ENCODE data around the gene VWA5A.
"Not testable (repeated sequence)": the region's sequence is repeated elsewhere in the genome, so short reads cannot be mapped to it uniquely, and the experiment has no call there.

VWA5A gene

DNA sequence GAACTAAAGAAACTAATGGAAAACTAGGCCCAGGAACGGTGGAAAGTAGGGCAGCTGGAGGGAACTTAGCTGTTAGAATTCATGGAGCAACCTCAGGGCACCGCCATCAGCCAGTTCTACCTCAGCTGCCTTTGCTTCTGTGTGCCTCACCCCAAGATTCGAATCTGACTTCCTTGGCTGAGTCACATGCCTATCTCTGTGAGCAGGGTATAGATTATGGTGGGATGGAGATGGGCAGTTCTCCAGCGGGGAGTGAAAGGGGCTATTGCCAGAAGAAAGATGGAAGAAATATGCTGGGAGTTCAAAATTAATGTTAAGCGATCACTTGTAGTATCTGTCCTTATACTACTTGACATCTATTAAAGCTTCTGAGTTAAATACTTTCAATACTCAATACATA lies 18.9 kb upstream of the VWA5A start:
- no peak for DNase-seq

DNA sequence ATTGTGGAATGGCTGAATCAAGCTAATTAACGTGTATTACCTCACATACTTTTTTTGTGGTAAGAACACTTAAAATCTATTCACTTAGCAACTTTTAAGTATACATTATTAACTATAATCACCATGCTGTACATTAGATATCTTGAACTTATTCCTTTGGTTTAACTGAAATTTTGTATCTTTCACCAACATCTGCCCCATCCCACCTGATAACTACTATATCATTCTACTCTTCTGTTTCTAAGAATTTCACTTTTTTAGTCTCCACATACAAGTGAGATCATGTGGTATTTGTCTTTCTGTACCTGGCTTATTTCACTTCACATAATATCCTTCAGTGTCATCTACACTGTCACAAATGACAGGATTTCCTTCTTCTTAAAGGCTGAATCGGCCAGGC lies 17.1 kb upstream of the VWA5A start:
- DNase-seq, result no peak

DNA sequence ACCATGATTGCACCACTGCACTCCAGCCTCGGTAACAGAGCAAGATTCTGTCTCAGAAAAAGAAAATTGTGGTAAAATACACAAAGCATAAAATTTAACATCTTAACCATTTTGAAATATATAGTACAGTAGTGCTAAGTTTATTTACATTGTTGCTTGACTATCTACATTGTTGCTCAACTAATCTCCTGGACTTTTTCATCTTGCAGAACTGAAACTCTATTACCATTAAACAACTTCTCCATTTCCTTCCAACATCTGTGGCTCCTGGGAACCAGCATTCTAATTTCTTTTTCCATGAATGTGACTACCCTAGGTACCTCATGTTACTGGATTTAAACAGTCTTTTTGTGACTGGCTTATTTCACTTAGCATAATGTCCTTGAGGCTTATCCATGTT lies 13.5 kb upstream of the VWA5A start:
- DNase-seq, result no peak

DNA sequence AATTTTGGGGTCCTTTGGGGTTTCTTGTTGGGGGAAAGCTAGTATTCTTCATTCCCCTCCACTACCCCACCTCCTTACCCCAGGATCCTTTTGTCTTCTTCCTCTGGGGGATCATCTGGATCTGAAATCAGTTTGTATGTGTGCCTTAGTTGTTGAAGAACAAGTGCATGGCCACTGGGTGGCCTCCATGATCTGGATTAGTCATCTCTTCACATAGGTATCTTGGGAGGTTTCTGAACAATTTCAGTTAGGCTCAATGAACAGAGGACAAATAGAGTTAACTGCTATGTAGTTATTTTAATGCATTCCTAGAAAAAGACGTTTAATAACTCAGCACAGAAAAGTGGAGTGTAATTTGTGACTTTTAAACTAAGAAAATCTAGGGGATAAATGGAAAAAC lies 7.1 kb upstream of the VWA5A start:
- no peak for DNase-seq

DNA sequence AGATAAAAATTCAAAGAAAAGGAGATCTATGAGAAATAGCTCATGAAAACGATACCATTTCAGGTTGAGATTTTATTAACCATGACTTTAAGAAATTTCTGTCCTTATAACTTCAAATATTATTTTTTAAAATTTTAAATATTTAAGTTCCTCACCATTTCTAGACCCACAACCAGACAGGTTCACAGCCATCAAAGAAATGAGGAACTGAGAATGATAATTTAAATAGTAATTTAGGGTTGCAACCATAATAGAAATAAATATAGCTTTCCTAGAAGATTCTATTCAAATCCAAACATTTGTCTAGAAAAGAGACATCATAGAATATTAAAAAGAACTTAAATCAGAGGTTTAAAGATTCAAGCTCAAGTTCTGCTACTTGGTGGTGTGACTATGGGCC lies 5.9 kb upstream of the VWA5A start:
- no peak for DNase-seq

DNA sequence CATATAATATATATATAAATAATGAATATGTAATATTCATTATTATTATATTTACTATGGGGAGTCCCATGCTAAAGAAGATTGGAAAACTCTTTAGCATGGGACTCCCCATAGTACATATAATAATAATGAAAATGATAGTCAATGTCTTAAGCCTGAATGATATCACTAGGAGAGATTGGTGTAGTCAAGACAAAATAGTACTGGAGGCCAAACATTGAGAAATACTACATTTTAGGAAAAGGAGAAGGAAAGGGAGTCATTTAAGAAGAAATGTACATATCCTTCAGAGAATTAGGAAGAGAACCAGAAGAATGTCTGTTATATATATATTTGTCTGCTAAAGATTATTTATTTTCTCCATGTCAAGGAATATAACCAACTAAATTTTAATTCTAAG lies 5.0 kb upstream of the VWA5A start:
- DNase-seq, result no peak

DNA sequence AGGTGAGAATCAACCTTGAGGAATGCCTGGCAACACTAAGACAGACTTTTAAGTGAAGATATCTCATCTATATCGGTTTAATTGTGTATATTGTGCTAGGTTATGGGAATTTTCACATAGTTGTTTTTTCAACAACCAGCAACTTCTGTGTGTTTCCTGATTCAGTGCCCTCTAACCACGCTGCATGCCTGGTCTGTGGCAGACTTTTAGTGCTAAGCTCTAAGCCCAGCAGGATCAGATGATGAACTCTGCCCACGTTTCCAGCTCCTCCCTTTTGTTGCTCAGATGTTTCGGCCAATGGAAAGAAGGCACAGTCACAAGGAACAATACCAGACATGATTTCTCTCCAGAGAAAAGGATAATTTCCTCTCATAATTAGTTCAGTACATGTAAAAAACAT lies 1.4 kb upstream of the VWA5A start:
- DNase-seq, result no peak

DNA sequence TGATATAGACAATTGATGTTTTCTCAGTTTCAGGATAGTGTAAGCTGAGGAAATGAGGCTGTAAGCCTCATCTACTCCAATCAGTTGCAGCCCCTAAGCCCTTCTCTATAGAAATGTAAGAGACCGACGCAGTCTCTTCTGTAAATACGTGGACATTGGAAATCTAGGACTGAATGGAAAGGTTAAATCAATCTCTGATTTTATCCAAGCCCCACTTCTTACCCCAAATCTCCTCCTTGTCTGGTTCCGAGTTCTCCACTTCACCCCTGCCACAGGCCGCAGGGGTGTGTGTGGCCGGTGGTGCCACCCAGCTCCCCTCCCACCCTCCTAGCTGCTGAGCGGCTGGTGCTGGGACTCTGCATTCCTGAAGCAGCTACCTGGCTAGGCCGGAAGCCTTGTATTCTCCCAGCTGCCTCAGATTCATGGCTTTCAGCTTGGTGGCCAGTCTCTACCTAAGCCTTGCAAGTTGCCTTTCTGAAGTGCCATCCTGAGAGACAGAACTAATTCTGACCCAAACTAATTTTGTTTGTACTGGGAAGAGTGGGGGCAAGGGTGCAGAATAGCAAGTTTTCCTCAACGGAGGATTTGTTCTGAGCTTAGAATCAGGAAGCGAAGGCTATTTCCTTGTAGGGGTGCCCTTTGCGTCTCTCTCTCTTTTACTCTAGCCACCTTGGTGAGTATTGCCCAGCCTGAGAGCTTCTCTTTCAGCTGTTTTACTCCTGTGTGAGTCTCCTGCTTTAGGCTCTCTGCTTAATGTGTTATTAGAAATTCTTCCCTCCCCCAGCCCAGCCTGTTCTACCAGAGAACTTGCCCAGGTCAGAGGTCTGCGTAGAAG lies 749 bp downstream of the VWA5A start:
- no peak for DNase-seq

DNA sequence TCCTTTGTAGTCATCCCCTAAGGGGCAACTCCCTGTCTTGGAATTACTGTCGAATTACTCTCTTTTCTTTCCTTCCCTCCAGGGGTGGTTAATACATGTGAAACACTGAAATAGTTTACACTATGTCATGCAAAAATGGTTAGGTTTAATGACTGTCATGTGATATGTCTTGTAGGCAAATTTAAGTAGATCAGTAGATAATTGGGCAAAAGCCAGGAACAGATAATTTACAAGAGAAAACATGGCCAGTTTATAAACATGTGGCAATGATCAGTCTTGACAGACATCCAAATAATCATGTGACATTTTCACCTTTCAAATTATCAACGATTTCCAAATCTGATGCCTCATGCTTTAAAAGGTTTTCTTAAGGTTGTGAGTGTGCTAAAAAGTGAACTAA lies 3.9 kb downstream of the VWA5A start:
- DNase-seq, result no peak

DNA sequence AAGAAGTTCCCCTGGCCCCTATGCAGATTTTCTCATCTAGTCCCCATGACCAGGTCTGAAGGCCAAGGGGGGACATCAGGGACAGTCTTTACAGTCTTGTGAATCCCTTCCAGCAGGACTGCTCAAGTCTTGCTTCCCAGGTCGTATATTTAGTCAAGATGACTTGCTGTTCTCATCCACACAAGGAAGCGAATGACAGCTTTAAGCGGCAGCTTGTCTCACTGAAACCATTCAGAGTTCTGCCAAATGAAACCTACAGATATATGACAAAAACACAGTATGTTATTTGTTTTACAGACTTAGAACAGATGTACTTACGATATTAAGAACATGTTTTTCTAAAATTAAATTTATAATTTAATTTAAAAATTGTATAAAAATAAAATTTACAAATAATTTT lies 5.6 kb downstream of the VWA5A start:
- DNase-seq, result no peak

DNA sequence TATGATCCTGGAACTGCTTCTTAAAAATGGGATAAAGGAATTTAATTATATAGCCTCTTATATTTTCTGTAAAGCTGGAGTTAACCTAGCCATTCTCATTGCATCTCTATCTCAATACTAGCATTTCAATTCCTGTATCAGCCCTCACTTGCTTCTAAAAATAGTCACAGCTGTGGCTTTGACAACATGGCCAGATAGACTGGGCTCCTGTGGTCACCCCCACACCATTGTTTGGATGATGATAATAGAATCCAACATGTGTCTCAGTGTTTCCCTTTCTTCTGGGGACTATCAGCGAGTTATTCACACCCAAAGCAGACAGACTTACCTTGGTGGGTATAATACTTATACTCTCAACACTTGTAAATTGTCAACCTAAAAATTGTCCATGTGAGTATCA lies 6.9 kb downstream of the VWA5A start:
- DNase-seq, result no peak

DNA sequence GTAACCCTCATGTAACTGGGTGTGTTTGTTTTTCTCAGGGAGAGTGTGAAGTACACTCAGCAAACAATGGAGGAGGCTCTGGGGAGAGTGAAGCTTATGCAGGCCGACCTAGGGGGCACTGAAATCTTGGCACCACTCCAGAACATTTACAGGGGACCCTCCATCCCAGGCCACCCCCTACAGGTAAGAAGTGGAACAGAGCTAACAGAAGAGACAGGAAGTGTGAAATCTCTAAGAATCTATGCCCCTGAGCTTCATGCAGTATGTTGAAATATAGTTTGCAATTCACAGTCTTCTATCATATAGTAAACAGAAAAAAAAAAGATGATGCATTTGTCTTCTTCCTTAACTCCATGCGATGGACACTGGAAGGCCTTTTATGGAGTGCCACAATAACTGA lies 8.4 kb downstream of the VWA5A start:
- DNase-seq, result no peak

DNA sequence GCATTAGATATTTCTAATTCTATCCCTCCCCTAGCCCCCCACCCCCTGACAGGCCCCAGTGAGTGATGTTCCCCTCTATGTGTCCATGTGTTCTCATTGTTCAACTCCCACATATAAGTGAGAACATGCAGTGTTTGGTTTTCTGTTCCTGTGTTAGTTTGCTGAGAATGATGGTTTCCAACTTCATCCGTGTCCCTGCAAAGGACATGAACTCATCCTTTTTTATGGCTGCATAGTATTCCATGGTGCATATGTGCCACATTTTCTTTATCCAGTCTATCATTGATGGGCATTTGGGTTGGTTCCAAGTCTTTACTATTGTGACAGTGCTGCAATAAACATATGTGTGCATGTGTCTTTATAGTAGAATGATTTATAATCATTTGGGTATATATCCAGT lies 11.9 kb downstream of the VWA5A start:
- not testable (repeated sequence) for DNase-seq

DNA sequence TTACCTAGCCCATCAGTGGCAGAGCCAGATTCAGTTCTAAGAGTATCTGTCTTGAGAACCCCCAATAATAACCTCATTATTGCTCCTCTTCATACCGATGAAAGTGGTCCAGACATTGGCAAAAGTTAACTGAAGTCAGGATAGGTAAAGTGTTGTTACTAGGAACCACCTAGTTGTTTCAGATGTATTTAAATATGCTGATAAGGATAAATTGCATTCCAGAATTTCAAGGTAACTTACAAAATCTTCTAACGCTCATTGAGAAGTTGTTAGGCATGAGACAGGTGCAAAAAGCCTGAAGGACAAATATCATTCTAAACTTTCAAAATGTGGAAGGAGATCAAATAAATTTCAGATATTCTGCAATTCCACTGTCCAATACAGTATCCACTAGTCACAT lies 27.8 kb downstream of the VWA5A start:
- no peak for DNase-seq

DNA sequence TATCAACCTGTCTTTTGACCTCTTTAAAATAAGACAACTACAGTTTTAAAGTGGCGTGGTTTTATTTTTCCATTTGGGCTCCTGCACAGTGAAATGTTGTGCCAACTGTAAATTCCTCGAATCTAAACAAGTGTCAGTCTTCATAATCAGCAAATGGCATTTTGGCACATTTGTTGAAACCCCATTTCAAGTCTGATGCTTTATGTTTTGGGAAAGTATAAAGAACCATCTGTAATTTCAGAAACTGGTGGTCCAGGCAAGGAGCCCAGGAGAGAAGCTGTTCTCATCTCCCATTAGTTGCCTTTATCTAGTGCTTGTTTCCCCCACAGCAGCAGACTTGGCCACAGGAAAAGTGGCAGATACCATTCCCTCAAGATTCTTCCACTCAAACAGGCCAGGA lies 32.7 kb downstream of the VWA5A start:
- no peak for DNase-seq

DNA sequence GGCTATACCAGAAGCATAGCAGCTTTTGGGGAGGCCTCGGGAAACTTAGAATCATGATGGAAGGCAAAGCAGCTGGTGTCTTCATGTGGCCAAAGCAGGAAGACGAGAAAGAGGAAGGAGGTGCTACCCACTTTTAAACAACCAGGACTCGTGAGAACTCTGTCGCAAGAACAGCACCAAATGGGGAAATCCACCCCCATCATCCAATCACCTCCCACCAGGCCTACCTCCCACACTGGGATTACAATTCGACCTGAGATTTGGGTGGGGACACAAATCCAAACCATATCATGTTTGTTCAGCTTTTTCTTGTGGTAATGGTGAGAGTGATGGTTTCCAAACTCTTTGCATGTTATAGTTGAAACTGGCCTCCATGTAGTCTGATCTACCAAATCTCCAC lies 35.4 kb downstream of the VWA5A start:
- DNase-seq, result no peak

DNA sequence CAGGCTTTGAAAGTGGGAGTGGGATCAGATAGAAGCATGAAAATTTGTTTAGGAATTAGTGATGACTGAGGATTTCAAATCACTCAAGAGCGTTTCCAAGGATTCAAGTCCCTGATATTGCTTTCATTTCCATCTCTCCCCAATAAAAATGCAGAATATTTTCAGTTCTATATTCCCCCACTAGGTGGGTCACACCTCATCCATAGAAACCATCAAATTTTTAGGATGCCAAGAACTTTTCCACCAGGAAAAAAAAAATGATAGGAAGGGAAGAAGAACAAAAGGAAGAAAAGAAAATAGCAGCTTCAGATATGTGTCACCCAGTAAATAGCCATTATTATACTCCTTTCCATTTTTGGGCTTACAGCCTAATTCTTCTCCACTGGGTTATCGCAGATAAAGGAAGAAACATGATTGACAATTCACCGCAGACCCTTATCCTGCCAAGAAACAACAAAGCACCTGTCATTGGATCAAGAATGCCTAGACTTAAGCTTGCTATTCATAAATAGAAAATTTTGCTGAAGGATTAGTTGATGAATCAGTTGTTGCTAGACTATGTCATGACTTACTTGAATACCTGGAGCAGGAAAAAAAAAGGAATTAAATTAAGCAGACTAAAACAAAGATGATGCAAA lies 37.6 kb downstream of the VWA5A start:
- DNase-seq, result no peak

DNA sequence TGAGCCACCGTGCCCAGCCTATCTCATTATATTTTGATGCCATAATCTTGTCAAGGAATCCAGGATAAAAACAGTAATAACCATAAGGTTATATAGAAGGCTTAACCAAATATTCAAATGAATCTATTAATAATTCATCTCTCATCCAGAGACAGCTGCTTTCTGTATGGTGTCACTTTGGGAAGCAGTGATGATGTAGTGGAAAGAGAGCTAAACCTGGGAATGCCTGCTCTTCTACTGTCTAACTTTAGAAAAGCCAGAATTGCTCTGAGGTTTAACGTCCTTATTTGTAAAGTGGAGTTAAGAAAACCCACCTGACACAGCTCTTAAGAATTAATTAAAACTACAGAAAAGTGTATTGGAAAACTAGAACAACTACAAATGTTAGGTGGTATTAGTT lies 38.6 kb downstream of the VWA5A start:
- no peak for DNase-seq

DNA sequence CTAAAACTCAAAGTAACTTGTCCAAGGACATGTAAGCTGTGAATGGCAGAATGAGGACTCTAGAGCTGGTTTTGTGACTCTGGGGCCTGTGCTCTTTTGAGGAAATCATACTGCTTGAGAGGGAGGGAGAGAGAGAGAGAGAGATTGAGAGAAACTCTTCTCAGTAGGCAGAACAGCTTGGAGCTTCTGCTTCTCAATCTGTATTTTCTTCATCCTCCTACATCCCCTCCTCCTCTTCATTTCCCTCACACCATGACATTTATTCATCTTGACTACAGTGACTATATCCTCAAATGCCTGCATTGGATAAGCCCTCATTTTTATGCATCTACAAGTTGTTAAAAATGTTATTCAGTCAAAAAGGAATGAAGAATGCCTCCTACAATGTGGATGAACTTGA lies 44.2 kb downstream of the VWA5A start:
- DNase-seq, result no peak

DNA sequence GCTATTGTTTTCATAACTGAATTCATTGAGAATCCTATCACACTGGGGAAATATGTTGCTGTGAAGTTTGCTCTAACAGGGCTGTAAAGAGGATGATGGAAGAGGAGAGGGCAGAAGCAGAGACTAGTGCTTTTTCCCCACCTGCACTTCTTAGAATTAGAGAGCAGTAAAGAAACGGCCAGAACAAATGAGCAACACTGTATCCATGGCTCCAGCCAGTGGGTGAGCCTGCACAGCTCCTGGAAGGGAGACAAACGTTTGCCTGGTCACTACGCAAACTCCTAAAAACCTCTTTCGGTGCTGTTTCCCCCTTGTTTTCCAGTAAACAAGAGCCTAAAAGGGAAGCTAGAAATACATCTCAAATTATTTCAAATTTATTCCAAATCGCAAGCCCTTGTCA lies 45.7 kb downstream of the VWA5A start:
- DNase-seq, result no peak

DNA sequence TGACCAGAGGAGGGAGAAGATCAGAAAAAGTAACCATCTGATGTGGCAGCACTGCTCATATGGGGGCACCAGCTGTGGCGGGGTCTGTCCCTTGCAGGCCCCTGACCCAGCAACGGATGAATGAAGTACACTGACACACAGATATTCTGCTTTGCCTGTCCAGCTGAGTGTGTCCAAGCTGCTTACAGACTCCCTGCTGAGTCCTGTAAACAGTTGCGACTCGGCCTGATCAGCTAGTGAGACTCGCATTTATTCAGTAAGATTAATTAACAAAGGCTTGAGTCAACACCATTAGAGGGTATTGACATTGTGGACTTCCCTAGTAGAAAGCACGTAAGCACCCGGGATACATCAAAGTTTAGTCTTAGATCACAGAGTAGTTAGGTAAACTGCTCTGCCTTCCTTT lies 52.6 kb downstream of the VWA5A start:
- no peak for DNase-seq

DNA sequence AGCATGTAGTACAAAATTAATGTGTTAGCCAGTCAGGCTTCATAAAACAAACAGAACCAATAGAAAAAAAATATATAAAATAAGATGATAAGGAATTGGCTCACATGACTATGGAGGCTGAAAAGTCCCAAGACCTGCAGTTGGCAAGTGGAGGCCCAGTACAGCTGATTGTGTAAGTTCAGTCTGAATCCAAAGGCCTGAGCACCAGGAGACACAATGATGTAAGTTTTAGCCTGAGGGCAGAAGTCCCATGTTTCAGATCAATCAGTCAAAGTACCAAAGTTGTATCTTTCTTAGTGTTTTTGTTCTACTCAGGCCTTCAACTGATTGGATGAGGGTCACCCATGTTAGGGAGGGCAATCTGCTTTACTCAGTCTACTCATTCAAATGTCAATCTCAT lies 53.5 kb downstream of the VWA5A start:
- no peak for DNase-seq

DNA sequence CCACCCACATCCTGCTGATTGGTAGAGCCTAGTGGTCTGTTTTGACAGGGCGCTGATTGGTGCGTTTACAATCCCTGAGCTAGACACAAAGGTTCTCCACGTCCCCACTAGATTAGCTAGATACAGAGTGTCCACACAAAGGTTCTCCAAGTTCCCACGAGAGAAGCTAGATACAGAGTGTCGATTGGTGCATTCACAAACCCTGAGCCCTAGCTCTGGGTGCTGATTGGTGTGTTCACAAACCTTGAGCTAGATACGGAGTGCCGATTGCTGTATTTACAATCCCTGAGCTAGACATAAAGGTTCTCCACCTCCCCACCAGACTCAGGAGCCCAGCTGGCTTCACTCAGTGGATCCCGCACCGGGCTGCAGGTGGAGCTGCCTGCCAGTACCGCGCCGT lies 55.1 kb downstream of the VWA5A start:
- not testable (repeated sequence) for DNase-seq

DNA sequence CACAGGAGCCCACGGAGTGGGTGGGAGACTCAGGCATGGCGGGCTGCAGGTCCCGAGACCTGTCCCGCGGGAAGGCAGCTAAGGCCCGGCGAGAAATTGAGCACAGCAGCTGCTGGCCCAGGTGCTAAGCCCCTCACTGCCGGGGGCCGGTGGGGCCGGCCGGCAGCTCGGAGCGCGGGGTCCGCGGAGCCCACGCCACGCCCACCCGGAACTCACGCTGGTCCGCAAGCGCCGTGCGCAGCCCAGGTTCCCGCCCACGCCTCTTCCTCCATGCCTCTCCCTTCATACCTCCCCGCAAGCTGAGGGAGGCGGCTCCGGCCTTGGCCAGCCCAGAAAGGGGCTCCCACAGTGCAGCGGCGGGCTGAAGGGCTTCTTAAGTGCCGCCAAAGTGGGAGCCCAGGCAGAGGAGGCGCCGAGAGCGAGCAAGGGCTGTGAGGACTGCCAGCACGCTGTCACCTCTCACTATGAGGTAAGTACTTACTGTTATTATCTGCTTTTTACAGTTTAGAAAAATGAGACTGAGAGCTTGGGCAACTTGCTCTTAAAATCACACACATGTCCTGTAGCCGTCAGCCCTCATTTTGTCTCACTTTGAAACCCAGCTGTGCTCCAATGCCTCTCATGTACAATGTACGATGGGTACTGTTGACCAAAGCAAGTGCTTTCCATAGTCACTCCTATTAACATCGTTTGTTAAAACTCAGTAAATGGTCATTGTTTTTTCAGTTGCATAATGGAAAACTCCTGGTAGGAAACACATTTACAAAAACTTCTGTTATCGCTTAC lies 55.7 kb downstream of the VWA5A start:
- DNase-seq, result no peak

Measured in NCI-H1048 (cell line).